ENCODE data around the gene UST. TPM values are rescaled to one million over a fixed set of nuclear protein-coding genes. Genes with fewer than 3 reads are reported as not detected.
A peak's percentile ranks its signal among the peaks of the same experiment; 100 is the strongest.
"Not testable (repeated sequence)": the region's sequence is repeated elsewhere in the genome, so short reads cannot be mapped to it uniquely, and the experiment has no call there.

The UST gene
- total RNA-seq, 1 donor from 2014 or later, result 17.1 TPM

DNA sequence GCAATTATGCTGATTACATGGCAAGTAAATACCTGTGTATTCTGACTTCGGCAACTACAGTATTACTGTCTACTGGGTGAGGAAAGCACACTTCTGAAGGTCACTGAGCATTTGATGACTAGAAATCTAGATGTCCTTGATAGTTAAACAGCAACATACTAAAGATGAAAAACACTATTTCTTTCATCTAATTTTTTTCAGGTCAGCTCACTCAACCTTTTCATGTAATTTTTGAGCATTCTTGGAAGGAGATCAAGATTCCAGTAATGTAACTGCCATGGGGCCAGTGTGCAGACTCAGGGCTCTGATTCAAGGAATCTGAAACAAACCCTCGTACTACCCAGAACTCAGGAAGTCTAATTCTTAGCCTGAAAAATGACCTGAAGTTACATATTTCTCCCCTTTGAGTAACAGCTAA, 348.1 kb downstream of the UST start:
- TF ChIP-seq, protein P1, sequence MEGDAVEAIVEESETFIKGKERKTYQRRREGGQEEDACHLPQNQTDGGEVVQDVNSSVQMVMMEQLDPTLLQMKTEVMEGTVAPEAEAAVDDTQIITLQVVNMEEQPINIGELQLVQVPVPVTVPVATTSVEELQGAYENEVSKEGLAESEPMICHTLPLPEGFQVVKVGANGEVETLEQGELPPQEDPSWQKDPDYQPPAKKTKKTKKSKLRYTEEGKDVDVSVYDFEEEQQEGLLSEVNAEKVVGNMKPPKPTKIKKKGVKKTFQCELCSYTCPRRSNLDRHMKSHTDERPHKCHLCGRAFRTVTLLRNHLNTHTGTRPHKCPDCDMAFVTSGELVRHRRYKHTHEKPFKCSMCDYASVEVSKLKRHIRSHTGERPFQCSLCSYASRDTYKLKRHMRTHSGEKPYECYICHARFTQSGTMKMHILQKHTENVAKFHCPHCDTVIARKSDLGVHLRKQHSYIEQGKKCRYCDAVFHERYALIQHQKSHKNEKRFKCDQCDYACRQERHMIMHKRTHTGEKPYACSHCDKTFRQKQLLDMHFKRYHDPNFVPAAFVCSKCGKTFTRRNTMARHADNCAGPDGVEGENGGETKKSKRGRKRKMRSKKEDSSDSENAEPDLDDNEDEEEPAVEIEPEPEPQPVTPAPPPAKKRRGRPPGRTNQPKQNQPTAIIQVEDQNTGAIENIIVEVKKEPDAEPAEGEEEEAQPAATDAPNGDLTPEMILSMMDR (IDR thresholded peaks at IDR 0.05), result no peak
- no peak overlapping the region for H3K4me3 Mint-ChIP-seq (ENCODE audit: unreplicated experiment)
- H3K9me3 Mint-ChIP-seq (ENCODE audit: low read depth), result peaks cover 17% of the 10 kb centered on the region
- DNase-seq (ENCODE audit: low spot score), result no peak
- no peaks in the 10 kb centered on the region for H3K27me3 Mint-ChIP-seq (ENCODE audit: low read depth)
- peaks cover 3% of the 10 kb centered on the region for H3K36me3 Mint-ChIP-seq (ENCODE audit: low read depth)
- H3K4me1 Mint-ChIP-seq (ENCODE audit: low read depth), result peaks cover 28% of the 10 kb centered on the region
- peak overlapping the region; percentile 0 for H3K27ac Mint-ChIP-seq (ENCODE audit: unreplicated experiment)

DNA sequence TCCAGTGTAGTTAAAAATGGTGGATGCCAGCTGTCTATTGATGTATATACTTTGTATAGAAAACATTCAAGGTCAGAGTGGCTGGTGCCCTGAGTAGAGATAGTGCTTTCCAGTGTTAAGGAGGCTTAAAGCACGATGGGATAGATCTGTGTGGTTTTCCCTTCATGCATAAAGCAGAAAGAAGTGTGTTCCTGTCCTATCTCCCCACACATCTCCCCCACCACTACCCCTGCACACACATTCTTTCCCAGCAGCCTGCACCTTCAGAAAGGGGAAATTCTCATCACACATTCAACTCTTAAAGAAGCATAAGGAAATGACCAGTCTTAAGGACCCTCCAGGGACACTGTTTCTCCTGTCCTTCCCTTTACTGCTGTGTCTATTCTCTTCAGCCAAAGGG, 349.0 kb downstream of the UST start:
- TF ChIP-seq, protein P1 (IDR thresholded peaks at IDR 0.05), result no peak
- no peaks in the 10 kb centered on the region for H3K27me3 Mint-ChIP-seq (ENCODE audit: low read depth)
- no peak overlapping the region for H3K4me3 Mint-ChIP-seq (ENCODE audit: unreplicated experiment)
- DNase-seq (ENCODE audit: low spot score), result no peak
- H3K27ac Mint-ChIP-seq (ENCODE audit: unreplicated experiment), result no peak overlapping the region
- peaks cover 3% of the 10 kb centered on the region for H3K36me3 Mint-ChIP-seq (ENCODE audit: low read depth)
- H3K4me1 Mint-ChIP-seq (ENCODE audit: low read depth), result peaks cover 28% of the 10 kb centered on the region
- H3K9me3 Mint-ChIP-seq (ENCODE audit: low read depth), result peaks cover 17% of the 10 kb centered on the region

DNA sequence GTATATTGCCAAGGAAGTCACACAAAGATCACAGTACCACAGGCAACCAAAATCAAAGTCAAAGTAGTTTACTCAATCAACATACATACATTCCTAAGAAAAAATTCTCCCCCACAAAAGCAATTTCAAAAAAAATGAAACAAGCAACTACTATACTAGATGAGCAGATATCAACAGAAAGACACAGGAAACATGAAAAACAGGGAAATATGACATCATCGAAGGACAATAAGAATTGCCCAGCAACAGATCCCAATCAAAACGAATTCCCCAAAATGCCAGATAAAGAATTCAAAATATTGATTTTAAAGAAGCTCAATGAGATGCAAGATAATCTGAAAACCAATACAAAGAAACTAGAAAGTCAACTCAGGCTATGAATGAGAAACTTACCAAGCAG, 351.0 kb downstream of the UST start:
- no peak for DNase-seq (ENCODE audit: low spot score)
- Mint-ChIP-seq H3K4me3 (ENCODE audit: unreplicated experiment) (no peak overlapping the region), H3K27ac (ENCODE audit: unreplicated experiment) (no peak overlapping the region), H3K36me3 (ENCODE audit: low read depth) (peaks cover 3% of the 10 kb centered on the region), H3K27me3 (ENCODE audit: low read depth) (no peaks in the 10 kb centered on the region), H3K9me3 (ENCODE audit: low read depth) (peaks cover 17% of the 10 kb centered on the region), H3K4me1 (ENCODE audit: low read depth) (peaks cover 28% of the 10 kb centered on the region)
- TF ChIP-seq, protein P1 (IDR thresholded peaks at IDR 0.05), result no peak

DNA sequence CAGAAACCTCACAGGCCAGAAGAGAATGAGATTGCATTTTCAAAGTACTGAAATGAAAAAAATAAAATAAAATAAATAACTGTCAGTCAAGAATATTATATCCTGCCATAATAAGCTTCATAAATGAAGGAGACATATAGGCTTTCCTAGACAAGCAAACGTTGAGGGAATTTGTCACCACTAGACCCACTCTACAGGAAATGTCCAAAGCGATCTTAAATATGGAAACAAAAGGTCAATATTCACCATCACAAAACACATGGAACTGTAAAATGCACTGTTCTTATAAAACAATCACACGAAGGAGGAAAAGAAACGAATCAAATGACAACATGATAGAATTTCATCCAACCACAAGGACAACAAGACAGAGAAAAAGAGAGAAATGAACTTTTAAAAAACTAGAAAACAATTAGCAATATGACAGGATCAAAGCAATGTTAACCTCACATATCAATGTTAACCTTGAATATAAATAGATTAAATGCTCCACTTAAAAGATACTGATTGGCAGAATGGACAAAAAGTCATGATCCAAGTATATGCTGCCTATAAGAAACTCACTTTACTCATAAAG, 352.0 kb downstream of the UST start:
- H3K27me3 Mint-ChIP-seq (ENCODE audit: low read depth), result no peaks in the 10 kb centered on the region
- H3K9me3 Mint-ChIP-seq (ENCODE audit: low read depth), result peaks cover 17% of the 10 kb centered on the region
- TF ChIP-seq, protein P1 (IDR thresholded peaks at IDR 0.05), result no peak
- H3K4me3 Mint-ChIP-seq (ENCODE audit: unreplicated experiment), result no peak overlapping the region
- peaks cover 3% of the 10 kb centered on the region for H3K36me3 Mint-ChIP-seq (ENCODE audit: low read depth)
- no peak overlapping the region for H3K27ac Mint-ChIP-seq (ENCODE audit: unreplicated experiment)
- peaks cover 20% of the 10 kb centered on the region for H3K4me1 Mint-ChIP-seq (ENCODE audit: low read depth)
- DNase-seq (ENCODE audit: low spot score), result no peak

DNA sequence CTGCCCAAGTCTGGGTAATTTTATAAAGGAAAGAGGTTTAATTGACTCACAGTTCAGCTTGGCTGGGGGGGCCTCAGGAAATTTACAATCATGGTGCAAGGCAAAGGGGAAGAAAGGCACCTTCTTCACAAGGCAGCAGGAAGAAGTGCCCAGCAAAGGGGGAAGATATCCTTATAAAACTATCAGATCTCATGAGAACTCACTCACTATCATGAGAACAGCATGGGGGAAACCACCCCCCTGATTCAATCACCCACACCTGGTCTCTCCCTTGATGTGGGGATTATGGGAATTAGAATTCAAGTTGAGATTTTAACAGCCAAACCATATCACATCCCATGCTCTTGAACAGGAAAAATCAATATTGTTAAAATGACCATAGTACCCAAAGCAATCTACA, 355.5 kb downstream of the UST start:
- TF ChIP-seq, protein P1 (IDR thresholded peaks at IDR 0.05), result no peak
- H3K36me3 Mint-ChIP-seq (ENCODE audit: low read depth), result peaks cover 3% of the 10 kb centered on the region
- H3K4me1 Mint-ChIP-seq (ENCODE audit: low read depth), result no peaks in the 10 kb centered on the region
- peaks cover 17% of the 10 kb centered on the region for H3K9me3 Mint-ChIP-seq (ENCODE audit: low read depth)
- H3K27ac Mint-ChIP-seq (ENCODE audit: unreplicated experiment), result no peak overlapping the region
- H3K4me3 Mint-ChIP-seq (ENCODE audit: unreplicated experiment), result no peak overlapping the region
- DNase-seq (ENCODE audit: low spot score), result no peak
- no peaks in the 10 kb centered on the region for H3K27me3 Mint-ChIP-seq (ENCODE audit: low read depth)

DNA sequence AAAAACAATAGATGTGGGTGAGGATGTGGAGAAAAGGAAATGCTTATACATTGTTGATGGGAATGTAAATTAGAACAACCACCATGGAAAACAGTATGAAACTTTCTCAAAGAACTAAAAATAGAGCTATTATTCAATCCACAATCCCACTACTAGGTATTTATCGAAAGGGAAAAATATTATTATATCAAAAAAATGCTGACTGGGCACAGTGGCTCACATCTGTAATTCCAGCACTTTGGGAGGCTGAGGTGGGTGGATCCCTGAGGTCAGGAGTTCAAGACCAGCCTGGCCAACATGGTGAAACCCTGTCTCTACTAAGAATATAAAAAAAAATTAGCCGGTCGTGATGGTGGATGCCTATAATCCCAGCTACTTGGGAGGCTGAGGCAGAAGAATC, 357.1 kb downstream of the UST start:
- H3K9me3 Mint-ChIP-seq (ENCODE audit: low read depth); H3K27me3 Mint-ChIP-seq (ENCODE audit: low read depth); H3K4me3 Mint-ChIP-seq (ENCODE audit: unreplicated experiment); DNase-seq (ENCODE audit: low spot score); H3K36me3 Mint-ChIP-seq (ENCODE audit: low read depth); H3K4me1 Mint-ChIP-seq (ENCODE audit: low read depth); H3K27ac Mint-ChIP-seq (ENCODE audit: unreplicated experiment): not testable (repeated sequence)
